GM12873 (cell line): Measurements from ENCODE around the gene ASXL1.

Experiments
- CTCF ChIP-seq: IDR thresholded peaks from 2 replicates; pipeline ENCODE4 v1.5.1; 2012; ENCODE audit warnings: low read depth, mild to moderate bottlenecking, moderate library complexity, low read length, control low read depth; ENCODE audit not compliant: insufficient read depth; ENCODE audit errors: missing control alignments

ASXL1 gene

GRCh38 chr20:32436142-32436861, 78.2 kb downstream of the ASXL1 start:
- TF ChIP-seq CTCF: no peak

DNA sequence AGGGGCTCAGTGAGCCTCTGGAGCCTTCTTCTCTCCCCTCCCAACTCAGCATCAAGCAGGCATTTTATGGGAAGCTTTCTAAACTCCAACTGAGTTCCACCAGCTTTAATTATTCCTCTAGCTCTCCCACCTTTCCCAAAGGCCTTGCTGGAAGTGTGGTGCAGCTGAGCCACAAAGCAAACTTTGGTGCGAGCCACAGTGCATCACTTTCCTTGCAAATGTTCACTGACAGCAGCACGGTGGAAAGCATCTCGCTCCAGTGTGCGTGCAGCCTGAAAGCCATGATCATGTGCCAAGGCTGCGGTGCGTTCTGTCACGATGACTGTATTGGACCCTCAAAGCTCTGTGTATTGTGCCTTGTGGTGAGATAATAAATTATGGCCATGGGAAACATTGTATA, 78.8 kb downstream of the ASXL1 start:
- TF ChIP-seq CTCF: no peak

- TF ChIP-seq CTCF: peak; percentile 59
These were observed 79.4 kb downstream of the ASXL1 start for GRCh38 chr20:32437391-32438074.

DNA sequence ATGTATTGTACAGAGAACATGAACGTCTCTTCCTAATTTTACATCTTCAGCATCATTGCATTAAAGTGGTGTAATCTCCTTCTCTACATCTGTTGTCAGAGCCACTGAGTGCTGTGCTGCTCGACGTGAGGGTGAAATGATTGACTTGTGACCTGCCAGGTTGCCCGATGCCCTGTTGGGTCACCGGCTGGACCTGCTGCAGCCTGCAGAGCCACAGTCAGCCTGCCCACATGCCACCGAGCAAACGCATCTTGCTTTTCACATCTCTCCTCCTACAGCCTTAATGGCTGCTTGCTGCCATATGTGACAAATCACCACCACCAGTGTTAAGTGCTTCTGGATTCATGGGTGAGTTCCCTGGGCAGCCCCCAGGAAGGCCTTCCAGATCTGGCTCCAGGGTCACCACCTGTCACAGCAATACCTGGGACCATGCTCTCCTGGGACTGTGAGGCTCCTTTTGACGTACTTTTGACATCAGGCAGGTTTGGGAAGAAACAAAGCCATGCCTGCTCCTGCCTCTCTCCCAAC, 80.3 kb downstream of the ASXL1 start:
- TF ChIP-seq CTCF: no peak

DNA sequence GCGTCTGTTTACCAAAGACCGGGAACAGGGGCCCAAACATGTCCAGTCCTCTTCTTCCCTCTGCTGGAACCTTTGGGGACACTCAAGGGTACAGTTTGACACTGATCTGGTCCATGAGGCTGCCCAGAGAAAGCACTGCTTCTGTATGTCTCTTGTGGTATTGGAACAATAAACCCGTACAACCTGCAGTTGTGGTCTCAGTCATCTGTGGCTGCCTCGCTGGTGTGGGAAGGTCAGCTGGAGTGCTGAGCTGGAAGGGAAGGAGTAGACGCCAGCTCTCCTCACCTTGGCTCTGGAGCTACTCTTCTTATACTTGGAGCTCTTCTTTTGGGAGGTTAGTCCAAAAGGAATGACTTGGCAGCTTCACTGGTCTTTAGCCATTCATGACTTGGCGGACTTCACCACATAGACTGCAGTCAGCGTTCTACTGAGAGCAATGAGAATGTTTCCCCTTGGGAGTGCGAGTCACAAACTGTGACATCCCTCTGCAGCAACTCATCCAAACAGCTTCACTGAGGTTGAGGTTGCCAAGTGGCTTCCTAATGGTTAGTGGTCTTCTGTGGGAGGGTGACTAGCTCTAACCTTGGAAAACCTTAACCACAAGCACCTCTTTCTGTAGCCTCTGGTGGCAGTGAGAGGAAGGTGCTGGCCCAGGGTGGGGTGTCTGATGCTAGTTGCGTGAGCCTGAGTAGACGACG, 81.2 kb downstream of the ASXL1 start:
- no peak for TF ChIP-seq CTCF

DNA sequence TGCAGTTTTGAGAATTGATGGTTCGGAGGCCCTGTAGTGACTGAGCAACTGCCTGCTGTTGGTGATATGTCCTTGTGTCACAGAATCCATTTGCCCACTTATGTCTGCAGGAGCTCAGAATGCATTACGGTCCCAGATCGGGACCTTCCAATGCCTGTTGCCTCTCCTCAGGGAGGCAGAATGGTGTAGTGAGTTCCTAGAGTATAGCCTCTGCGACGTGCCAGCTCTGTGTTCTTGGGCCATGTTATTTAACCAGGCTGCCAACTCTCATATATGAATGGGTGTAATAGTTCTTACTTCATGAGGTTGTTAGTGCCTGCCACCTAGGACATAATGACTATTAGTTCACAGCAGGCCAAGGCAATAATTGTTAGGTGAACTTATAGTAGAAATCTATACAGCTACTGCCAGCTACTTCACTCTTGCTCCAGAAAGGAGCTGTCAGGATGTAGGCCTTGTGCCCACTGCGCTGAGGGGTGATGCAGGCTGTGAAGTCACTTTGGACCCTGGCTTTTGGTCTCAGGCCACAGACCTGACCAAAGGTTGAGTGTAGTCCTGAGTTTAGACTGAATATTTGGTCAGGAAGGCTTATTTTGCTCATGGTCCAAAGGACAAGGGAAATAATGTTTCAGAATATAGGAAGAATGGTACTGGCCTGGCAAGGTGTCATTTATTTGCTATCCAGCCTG, 82.1 kb downstream of the ASXL1 start:
- no peak for TF ChIP-seq CTCF

GRCh38 chr20:32440758-32441078, 82.6 kb downstream of the ASXL1 start:
- TF ChIP-seq CTCF: no peak
